ENCODE data around the gene ZEB2. TPM values are rescaled to one million over a fixed set of nuclear protein-coding genes. Genes with fewer than 3 reads are reported as not detected.
A peak's percentile ranks its signal among the peaks of the same experiment; 100 is the strongest.

Gene ZEB2
- total and polyA plus RNA-seq, 4 donors = 7.6 to 39.6 (median 22.2) TPM

DNA sequence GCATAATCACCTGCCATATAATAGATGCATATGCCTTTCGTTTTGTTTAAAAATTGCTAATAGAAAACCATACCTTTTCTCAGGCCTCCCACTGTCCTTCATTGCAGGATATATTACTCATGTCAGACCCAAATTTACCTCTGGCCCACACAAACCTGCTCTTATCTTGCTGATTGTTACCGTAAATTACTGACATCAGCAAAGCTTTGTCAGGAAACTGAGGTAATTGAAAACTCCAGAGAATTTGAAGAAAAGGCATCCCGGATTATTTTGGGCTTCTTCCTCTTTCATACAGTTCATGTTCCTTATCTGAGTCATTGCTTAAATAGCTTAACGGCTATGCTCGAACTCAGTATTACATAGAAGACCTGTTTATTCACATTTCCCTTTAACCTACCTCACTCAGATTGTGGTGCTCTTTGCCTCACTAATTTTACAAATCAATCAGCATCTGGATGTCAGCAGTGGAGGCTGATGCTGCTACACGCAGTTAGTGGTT is 145.7 kb downstream of the ZEB2 start:
- no peak overlapping the region for H3K4me3 ChIP-seq (ENCODE audit: low read depth in 1 of 3, low read length in 3 of 3)
- H3K27ac ChIP-seq (ENCODE audit: low read depth in 1 of 2, low read length in 2 of 2) = peak overlapping the region in 1 of 2 donors; percentile 15
- peaks cover 0 to 7% (median 2%) of the 10 kb centered on the region in 4 donors for H3K4me1 ChIP-seq (ENCODE audit: control insufficient read depth in 4 of 4, insufficient read depth in 4 of 4, low read length in 3 of 4)
- H3K27me3 ChIP-seq (ENCODE audit: control insufficient read depth in 4 of 4, insufficient read depth in 4 of 4, low read length in 3 of 4) = no peaks in the 10 kb centered on the region
- H3K9ac ChIP-seq (ENCODE audit: low read depth in 1 of 2, low read length in 2 of 2) = no peak overlapping the region
- WGBS = 60% methylated on average over 6 of the region's 6 CpGs
- TF ChIP-seq FOXA1 (IDR thresholded peaks at IDR 0.05) = no peak
- TF ChIP-seq YY1 (IDR thresholded peaks at IDR 0.05) = no peak
- TF ChIP-seq, protein P1, sequence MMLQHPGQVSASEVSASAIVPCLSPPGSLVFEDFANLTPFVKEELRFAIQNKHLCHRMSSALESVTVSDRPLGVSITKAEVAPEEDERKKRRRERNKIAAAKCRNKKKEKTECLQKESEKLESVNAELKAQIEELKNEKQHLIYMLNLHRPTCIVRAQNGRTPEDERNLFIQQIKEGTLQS (IDR thresholded peaks at IDR 0.05) = no peak
- no peak for DNase-seq (ENCODE audit: low spot score)
- H3K9me3 ChIP-seq (ENCODE audit: control insufficient read depth in 4 of 4, low read length in 3 of 4) = no peaks in the 10 kb centered on the region
- H3K36me3 ChIP-seq (ENCODE audit: control insufficient read depth in 4 of 4, insufficient read depth in 3 of 4, low read depth in 1 of 4, low read length in 3 of 4) = no peaks in the 10 kb centered on the region

DNA sequence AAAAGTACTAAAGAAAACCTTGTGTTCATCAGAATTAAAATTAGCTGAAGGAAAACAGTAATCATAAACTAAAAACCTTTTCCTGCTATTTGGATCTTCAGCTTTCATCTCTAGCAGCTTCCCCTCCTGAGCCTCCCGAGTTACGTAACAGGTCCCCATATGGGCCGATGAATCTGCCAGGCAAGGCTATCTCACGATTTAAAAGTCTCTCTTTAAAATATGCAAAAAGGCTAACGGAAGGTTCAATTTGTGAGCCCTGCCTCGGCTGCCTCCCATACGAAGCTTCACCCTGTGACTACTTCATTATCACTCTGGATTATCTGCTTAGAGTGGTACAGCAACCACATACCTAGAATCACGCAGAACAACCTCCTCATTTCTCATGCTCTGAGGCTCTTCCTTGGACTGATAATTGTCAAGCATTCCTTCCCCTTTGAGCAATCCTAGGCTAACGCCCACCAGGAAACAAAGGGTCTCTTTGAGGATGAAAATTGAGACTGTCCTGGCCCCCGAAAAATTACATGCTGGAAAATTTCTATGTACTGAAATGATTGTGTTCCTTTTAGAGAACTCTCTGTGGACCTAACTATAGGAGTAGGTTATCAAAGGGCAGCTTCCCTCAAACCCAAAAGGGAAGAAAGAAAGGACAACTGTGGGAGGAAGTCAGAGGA is 147.4 kb downstream of the ZEB2 start:
- no peak for DNase-seq (ENCODE audit: low spot score)
- Histone ChIP-seq H3K9ac (ENCODE audit: low read depth in 1 of 2, low read length in 2 of 2) (no peak overlapping the region), H3K4me1 (ENCODE audit: control insufficient read depth in 4 of 4, insufficient read depth in 4 of 4, low read length in 3 of 4) (peaks cover 0 to 7% (median 2%) of the 10 kb centered on the region in 4 donors), H3K4me3 (ENCODE audit: low read depth in 1 of 3, low read length in 3 of 3) (no peak overlapping the region), H3K27me3 (ENCODE audit: control insufficient read depth in 4 of 4, insufficient read depth in 4 of 4, low read length in 3 of 4) (no peaks in the 10 kb centered on the region), H3K27ac (ENCODE audit: low read depth in 1 of 2, low read length in 2 of 2) (peak overlapping the region in 1 of 2 donors; percentile 37), H3K36me3 (ENCODE audit: control insufficient read depth in 4 of 4, insufficient read depth in 3 of 4, low read depth in 1 of 4, low read length in 3 of 4) (no peaks in the 10 kb centered on the region), H3K9me3 (ENCODE audit: control insufficient read depth in 4 of 4, low read length in 3 of 4) (no peaks in the 10 kb centered on the region)
- 61% methylated on average over 10 of the region's 10 CpGs for WGBS
- no peak for TF ChIP-seq FOXA2 (IDR thresholded peaks at IDR 0.05)
- TF ChIP-seq, protein P2, sequence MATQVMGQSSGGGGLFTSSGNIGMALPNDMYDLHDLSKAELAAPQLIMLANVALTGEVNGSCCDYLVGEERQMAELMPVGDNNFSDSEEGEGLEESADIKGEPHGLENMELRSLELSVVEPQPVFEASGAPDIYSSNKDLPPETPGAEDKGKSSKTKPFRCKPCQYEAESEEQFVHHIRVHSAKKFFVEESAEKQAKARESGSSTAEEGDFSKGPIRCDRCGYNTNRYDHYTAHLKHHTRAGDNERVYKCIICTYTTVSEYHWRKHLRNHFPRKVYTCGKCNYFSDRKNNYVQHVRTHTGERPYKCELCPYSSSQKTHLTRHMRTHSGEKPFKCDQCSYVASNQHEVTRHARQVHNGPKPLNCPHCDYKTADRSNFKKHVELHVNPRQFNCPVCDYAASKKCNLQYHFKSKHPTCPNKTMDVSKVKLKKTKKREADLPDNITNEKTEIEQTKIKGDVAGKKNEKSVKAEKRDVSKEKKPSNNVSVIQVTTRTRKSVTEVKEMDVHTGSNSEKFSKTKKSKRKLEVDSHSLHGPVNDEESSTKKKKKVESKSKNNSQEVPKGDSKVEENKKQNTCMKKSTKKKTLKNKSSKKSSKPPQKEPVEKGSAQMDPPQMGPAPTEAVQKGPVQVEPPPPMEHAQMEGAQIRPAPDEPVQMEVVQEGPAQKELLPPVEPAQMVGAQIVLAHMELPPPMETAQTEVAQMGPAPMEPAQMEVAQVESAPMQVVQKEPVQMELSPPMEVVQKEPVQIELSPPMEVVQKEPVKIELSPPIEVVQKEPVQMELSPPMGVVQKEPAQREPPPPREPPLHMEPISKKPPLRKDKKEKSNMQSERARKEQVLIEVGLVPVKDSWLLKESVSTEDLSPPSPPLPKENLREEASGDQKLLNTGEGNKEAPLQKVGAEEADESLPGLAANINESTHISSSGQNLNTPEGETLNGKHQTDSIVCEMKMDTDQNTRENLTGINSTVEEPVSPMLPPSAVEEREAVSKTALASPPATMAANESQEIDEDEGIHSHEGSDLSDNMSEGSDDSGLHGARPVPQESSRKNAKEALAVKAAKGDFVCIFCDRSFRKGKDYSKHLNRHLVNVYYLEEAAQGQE (IDR thresholded peaks at IDR 0.05) = no peak

DNA sequence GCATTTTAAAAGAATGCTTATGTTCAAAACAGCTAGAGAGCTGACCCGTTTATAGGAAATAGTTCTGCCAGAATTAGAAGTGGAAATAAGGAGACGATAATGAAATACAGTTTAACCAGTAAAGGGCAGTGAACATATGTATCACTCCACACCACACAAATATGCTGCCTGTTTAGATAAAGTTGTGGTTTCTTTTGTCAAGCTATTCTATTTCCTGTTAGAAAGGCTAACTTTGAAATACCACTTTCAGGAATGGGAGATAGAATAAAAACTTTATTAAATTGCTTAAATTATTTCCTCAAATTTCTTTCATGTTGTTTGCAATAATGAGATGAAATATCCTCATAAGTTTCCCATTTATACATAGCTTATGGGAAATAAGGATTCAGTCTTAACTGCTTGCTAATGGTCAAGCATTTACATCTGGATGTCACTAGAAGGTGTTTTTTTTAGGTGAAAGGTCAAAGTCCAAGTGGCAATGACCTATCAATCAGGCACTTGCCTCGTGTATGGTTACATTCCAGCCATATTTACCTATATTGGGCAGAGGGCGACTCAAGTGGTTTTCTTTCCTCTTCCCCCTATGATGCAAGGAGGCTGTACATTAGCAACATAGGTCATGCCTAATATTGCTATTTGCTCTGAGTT is 148.9 kb downstream of the ZEB2 start:
- H3K9ac ChIP-seq (ENCODE audit: low read depth in 1 of 2, low read length in 2 of 2) = no peak overlapping the region
- TF ChIP-seq HNF4A (conservative IDR thresholded peaks at IDR 0.05) (peak; percentile 64 to 80), FOXA1 (IDR thresholded peaks at IDR 0.05) (no peak), FOXA2 (IDR thresholded peaks at IDR 0.05) (no peak), GABPA (IDR thresholded peaks at IDR 0.05 in 1 of 2, conservative IDR thresholded peaks at IDR 0.05 in 1 of 2) (no peak), RAD21 (IDR thresholded peaks at IDR 0.05) (peak in 1 of 2 donors; percentile 9), HNF4G (IDR thresholded peaks at IDR 0.05) (peak; percentile 35), RXRA (IDR thresholded peaks at IDR 0.05) (peak; percentile 70 to 81), NR2F2 (IDR thresholded peaks at IDR 0.05) (peak; percentile 66), TAF1 (conservative IDR thresholded peaks at IDR 0.05) (no peak)
- TF ChIP-seq, protein P3, sequence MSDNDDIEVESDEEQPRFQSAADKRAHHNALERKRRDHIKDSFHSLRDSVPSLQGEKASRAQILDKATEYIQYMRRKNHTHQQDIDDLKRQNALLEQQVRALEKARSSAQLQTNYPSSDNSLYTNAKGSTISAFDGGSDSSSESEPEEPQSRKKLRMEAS (IDR thresholded peaks at IDR 0.05) = no peak
- WGBS = 38% methylated on average over 4 of the region's 4 CpGs

More for the DNA sequence above, 148.9 kb downstream of the ZEB2 start:
- Histone ChIP-seq H3K9me3 (ENCODE audit: control insufficient read depth in 4 of 4, low read length in 3 of 4) (no peaks in the 10 kb centered on the region), H3K27me3 (ENCODE audit: control insufficient read depth in 4 of 4, insufficient read depth in 4 of 4, low read length in 3 of 4) (no peaks in the 10 kb centered on the region), H3K4me3 (ENCODE audit: low read depth in 1 of 3, low read length in 3 of 3) (no peak overlapping the region), H3K36me3 (ENCODE audit: control insufficient read depth in 4 of 4, insufficient read depth in 3 of 4, low read depth in 1 of 4, low read length in 3 of 4) (no peaks in the 10 kb centered on the region), H3K4me1 (ENCODE audit: control insufficient read depth in 4 of 4, insufficient read depth in 4 of 4, low read length in 3 of 4) (peaks cover 0 to 7% (median 2%) of the 10 kb centered on the region in 4 donors), H3K27ac (ENCODE audit: low read depth in 1 of 2, low read length in 2 of 2) (no peak overlapping the region)
- DNase-seq (ENCODE audit: low spot score) = no peak
